HG03432 (cell line): Measurements from ENCODE around the gene INPP5A.
"Not testable (repeated sequence)": the region's sequence is repeated elsewhere in the genome, so short reads cannot be mapped to it uniquely, and the experiment has no call there.

Source experiments
- ATAC-seq: cut with Tn5 transposase; IDR thresholded peaks from one replicate; pipeline ENCODE4 v1.9.1; 2021; ENCODE audit warnings: mild to moderate bottlenecking, moderate library complexity; ENCODE audit not compliant: unreplicated experiment

The INPP5A gene

DNA sequence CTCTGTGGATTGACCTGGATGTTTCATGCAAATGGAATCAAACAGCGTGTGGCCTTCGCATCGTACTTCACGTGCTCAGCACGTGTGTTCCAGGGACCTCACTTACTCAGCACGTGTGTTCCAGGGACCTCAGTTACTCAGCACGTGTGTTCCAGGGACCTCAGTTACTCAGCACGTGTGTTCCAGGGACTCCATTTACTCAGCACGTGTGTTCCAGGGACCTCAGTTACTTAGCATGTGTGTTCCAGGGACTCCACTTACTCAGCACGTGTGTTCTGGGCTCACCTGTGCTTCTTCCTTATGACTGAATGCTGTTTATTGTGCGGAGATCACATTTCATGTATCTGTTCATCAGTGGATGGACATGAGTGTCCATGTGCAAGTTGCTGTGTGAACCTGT, 22.0 kb downstream of the INPP5A start:
- ATAC-seq: no peak

DNA sequence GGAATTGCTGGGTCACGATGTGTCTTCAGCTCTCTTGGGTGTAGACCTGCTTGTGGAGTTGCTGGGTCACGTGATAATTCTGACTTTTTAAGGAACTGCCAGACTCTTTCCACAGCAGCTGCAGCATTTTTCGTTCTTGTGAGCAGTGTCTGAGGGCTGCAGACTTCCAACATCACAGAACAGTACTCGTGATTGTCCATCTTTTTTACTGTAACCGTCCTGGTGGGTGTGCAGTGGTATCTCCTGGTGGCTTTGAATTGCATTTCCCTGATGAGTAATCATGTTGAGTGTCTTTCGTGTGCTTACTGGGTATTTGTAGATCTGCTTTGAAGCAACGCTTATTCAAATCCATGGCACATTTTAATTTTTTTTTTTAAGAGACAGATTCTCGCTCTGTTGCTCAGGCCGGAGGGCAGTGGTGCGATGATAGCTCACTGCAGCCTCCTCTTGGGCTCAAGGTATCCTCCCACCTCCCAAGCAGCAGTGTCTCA, 22.7 kb downstream of the INPP5A start:
- no peak for ATAC-seq

- ATAC-seq: no peak
These were observed 24.8 kb downstream of the INPP5A start for GRCh38 chr10:132562177-132562915.

- ATAC-seq: no peak
These were observed 25.4 kb downstream of the INPP5A start for GRCh38 chr10:132562916-132563456.

DNA sequence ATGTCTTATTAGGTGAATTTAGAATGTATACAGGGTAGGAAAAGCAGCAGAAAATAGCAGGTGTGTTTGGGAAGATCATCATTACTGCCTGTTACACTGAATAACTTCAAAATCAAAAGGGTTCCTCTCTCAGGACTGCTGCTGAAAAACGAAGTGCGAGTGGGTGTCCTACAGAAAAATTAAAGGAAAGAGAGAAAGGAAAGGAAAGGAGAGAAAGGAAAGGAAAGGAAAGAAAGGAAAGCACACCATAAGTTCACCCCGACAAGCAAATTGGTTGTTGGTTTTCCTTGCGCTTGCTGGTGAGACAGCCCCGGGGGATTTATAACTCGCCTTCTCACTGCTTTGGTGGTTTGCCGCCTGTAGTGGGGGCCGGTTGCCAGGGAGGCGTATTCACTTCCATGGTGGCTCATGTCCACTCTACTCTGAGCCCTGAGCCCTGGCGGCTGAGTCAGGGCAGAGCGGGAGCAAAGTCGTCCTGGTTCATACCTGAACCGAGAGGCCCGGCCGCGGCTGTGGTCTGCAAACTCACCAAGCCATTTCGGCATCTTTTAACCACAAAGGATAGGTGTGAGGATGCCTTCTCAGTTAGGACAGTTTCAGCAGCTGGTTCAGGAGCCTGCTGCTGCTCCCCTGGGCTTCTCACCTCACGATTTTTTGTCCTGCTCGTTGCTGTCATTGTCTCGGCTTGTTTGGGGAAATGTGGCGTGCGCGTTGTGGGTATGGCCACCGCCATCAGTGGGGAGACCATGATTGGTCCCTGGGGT, 26.1 kb downstream of the INPP5A start:
- peak; percentile 86 for ATAC-seq

DNA sequence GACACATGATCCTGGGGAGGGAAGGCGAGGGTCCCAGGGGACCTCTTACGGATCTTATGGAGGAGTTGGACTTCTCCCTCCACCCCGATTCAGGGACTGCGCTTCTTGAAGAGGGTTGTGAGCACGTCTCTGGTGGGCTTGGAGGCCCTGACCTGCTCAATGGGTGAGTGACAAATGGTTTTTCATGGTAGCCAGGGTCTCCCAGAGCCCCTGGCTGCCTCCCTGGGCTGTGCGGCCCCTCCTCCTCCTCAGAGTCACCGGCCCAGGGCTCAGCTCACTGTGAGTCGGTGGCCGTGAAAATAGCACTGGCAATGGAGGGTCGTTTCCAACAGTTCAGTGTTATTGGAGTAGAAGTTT, 26.6 kb downstream of the INPP5A start:
- no peak for ATAC-seq

GRCh38 chr10:132564690-132565089, 27.1 kb downstream of the INPP5A start:
- ATAC-seq: no peak

- no peak for ATAC-seq
These were observed 28.1 kb downstream of the INPP5A start for GRCh38 chr10:132565516-132566209.

GRCh38 chr10:132566892-132567291, 29.3 kb downstream of the INPP5A start:
- no peak for ATAC-seq

DNA sequence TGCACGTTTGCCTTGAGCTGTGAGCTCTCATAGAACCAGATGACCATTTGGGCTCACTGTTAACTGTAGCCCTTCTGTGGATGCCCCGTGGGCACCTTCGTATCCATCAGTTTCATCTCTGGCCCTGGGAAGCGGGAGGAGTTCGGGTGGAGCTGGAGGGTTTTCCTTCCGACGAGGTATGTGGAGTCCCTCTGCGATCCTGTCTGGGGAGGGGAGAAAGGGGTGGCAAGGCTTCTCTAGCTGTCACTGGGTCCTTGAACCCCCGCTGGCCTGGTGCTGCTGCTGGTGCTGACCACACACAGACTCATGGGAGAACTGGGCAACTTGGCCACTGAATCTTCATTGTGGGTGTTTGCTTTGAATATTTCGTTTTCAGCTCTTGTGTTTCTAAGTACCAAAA, 32.7 kb downstream of the INPP5A start:
- no peak for ATAC-seq

DNA sequence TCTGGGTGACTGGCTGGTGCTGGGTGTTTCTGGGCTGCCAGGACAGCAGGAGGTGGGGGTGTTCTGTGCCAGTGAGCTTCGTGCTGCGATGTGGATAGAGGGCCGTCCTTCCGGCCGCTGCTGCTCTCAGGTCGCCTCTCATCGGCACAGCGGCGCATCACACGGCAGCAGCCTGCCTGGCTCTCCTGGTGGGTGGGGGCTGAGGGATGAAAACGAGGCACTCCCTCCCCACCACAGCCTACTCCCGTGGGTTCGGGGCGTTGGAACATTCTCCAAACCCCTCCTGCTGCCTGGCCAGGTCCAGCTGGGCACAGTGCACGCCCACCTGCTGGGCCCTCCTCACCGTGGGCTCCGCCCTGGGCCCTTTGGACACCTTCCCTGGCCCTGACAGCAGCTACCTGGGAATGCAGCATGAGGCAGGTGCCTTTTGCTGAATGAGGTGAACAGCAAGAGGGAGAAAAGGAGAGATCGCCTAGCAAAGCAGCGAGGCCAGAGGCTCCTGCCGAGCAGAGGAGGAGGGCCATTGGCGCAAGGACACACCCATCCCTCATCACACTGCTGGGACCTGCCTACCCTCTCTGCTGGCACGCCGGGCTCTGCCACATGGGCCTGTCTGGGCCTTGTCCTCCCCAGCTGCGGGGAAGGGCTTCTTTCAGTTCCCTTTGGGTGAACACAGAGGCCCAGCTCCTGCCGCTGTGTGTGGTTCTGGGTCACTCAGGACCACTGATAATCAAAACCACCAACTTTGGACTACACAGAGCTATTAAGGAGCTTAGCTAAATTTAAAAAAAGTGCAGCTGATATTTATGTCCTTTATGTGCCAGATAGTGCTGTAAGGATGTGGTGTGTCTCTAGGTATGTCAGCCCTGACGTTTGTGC, 33.4 kb downstream of the INPP5A start:
- peak; percentile 47 for ATAC-seq

- ATAC-seq: peak; percentile 70
These were observed 34.3 kb downstream of the INPP5A start for GRCh38 chr10:132571650-132572544.

- no peak for ATAC-seq
These were observed 35.0 kb downstream of the INPP5A start for GRCh38 chr10:132572545-132572937.

DNA sequence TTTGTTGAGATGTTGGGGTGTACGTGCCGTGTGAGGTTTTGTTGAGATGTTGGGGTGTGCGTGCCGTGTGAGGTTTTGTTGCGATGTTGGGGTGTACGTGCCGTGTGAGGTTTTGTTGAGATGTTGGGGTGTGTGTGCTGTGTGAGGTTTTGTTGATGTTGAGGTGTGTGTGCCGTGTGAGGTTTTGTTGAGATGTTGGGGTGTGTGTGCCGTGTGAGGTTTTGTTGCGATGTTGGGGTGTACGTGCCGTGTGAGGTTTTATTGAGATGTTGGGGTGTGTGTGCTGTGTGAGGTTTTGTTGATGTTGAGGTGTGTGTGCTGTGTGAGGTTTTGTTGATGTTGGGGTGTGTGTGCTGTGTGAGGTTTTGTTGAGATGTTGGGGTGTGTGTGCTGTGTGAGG, 35.4 kb downstream of the INPP5A start:
- not testable (repeated sequence) for ATAC-seq

DNA sequence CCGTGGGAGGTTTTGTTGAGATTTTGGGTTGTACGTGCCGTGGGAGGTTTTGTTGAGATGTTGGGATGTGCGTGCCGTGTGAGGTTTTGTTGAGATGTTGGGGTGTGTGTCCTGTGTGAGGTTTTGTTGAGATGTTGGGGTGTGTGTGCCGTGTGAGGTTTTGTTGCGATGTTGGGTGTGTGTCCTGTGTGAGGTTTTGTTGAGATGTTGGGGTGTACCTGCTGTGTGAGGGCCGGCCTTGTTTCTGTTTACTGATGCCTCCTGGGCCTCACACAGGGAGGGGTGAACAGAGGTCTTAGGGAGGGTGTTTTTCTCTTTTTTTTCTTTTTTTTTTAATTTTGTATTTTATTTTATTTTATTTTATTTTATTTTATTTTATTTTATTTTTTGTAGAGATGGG, 36.7 kb downstream of the INPP5A start:
- no peak for ATAC-seq

DNA sequence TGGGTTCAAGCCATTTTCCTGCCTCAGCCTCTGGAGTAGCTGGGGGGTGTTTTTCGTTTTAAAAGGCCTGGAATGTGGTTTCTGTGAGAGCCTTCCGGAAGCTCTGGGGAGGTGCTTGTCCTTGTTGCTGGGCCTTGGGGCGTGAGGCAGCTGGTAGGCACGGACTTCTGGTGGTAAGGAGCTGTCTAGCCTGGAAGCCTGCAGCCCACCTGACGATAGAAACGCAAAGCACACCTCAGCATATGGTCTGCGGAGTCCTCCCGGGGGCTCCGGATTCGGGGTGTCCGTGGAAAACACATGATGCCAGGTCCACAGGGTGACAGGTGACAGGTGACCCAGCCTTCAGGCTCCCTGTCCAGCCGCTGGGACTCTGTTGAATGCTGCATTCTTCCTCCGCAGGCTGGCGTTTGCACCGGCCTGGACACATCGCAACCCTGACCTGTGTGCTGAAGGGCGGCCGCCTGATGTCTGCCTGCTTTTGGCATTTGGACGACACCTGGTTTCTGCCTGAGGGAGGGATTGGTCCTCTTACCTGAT, 37.3 kb downstream of the INPP5A start:
- ATAC-seq: no peak

GRCh38 chr10:132575320-132576201, 38.0 kb downstream of the INPP5A start:
- peak; percentile 32 for ATAC-seq

- ATAC-seq: no peak
These were observed 39.2 kb downstream of the INPP5A start for GRCh38 chr10:132576671-132577349.
